ENCODE data around the gene WDHD1.
"Not testable (repeated sequence)": the region's sequence is repeated elsewhere in the genome, so short reads cannot be mapped to it uniquely, and the experiment has no call there.

Gene WDHD1

DNA sequence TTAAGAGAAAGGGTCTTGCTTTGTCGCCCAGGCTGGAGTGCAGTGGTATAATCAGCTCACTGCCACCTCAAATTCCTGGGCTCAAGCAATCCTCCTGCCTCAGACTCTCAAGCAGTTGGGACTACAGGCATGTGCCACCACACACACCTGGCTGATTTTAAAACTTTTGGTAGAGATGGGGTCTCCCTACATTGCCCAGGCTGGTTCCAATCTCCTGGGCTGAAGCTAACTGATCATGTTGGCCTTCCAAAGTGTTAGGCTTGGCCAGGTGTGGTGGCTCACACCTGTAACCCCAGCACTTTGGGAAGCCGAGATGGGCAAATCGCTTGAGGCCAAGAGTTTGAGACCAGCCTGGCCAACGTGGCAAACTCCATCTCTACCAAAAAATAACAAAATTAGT lies 80.4 kb downstream of the WDHD1 start:
- DNase-seq = no peak

DNA sequence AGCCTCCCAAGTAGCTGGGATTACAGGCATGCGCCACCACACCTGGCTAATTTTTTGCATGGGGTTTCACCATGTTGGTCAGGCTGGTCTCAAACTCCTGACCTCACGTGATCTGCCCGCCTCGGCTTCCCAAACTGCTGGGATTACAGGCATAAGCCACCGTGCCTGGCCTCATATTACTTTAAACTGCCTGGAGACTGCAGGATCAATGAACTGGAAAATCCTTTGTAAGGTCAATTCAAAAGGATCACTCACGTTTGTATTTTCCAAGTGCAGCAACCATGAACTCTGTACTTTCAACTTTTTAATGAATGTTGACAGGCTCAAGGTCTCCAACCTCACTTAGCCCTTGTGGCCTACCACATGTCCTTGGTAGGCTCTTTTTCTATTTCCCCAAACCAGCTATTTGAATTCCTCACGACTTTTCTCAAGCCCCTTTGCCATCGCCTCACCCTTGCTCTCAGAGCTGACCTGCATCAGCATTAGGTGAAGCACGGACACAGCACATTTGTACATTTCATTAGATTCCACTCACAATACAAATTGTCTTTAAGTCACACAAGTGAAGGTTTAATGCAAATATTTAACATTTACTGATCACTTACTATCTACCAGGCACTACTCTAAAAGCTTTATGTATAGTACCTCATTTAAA lies 82.0 kb downstream of the WDHD1 start:
- no peak for DNase-seq

DNA sequence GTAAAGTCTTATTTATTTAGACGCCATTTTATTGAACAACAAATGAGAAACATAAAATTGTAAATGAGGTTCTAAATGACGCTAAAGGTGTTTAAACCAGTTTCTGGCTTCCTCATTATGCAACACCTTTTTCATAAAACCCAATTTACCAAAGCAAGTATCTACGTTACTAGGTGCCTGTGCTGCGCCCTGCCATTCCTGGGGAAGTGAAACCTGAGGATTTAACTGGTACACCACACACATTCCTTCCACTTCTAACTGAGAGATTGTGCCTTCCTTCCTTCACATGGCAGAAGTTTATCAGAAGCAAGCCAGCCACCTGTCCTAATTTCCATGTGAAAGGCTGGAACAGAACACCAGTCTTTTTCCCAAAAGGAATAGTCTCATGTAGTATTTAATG lies 84.0 kb downstream of the WDHD1 start:
- no peak for DNase-seq

DNA sequence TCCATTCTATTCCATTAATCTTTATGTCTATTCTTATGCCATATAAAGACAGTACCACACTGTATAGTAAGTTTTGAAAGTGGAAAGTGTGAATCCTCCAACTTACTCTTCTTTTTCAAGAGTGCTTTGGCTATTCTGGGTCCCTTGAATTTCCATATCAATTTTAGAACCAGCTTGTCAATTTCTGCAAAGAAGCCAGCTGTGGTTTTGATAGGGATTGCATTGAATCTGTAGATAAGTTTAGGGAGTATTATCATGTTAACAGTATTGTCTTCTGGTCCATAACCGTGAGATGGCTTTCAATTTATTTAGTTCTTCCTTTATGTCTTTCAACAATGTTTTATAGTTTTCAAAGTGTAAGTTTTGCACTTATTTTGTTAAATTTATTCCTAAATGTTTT lies 90.1 kb downstream of the WDHD1 start:
- no peak for DNase-seq

DNA sequence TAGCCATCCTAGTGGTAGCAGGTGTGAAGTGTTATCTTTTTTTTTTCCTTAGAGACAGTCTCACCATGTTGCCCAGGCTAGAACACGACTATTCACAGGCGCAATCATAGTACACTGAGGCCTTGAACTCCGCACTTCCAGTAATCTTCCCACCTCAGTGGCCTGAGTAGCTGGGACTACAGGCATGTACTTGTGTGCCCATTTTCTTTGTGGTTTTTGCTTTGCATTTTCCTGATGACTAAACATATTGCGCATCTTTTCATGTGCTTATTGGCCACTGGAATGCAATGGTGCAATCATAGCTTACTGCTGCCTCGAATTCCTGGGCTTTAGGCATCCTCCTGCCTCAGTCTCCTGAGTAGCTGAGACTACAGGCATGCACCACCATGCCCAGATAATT lies 90.9 kb downstream of the WDHD1 start:
- DNase-seq = no peak

DNA sequence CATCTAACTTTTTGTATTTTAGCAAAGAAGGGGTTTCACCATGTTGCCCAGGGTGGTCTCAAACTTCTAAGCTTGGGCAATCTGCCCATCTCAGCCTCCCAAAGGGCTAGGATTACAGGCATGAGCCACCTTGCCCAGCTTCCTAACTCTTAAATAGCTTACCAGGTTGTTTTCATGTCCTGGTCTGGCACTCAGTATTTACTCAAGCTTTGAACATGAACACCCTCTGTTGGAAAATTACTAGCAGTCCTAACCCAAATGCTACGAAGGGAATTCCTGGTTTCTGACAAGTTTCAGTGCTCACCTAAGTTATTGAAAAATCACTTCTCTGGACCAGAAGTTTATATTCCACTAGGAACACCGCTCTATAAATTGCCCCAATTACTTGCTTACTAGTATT lies 91.8 kb downstream of the WDHD1 start:
- DNase-seq = no peak

DNA sequence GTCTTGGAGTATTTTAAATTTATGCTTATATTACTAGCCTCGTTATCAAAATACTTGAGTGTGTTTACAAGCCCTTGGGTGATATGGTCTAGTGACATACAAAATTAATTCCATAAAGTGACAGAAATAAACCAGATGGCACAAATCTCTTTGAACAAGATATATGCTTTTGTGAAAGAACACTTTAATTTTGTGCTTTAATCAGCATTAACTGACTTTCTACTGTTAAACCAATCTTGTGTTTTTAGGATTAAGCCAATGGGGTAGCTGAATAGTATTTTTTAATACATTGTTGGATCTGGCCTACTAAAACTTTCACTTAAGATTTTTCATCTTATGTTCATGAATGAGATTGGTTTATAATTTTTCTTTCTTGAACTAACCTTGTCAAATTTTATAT lies 93.9 kb downstream of the WDHD1 start:
- no peak for DNase-seq

DNA sequence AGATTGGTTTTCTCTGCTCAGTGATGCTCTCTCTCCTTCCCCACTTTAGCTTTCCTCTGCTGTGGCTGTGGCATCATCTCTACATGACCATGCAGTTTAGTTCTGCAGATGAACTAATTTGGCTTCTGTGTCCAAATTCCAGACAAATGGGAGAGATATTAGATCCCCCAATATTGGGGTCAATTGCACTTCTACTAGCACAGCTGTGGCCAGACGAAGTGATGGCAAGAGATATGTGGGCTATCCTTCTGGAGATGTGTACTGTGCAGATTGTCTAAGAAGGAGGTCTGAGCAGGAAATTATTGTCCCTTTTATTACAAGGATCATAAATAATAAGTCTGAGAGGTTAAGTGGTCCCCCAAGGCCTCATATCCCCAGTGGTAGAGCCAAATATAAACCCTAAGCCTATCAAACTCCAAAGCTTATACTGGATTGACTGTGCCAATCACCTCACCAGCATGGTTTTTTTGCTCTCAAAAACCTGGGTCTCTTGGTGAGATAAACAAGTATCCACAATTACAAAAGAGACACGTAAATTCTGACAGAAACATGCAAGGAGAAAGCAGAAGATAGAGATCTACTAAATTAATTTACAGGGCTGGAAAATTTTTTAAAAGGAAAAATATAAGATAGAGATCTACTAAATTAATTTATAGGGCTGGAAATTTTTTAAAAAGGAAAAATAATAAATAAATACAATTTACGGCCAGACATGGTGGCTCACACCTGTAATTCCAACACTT lies 95.1 kb downstream of the WDHD1 start:
- DNase-seq = no peak

DNA sequence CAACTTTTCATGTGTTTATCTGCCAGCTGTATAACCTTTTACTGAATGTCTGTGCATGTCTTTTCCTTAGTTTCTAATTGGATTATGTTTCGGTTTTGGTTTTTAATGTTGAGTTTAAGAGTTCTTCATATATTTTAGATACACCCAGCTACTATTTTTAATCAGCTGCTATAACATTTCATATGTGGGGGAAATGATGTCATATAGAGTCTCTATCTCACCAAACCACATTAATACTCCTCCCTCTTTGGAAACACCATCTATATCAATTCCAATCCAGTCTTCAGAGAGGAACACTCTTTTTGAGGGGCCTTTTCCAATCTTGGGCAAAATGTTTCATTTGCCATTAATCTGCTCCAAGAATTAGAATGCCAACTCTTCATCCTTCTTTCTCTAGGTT lies 95.8 kb downstream of the WDHD1 start:
- DNase-seq = no peak

DNA sequence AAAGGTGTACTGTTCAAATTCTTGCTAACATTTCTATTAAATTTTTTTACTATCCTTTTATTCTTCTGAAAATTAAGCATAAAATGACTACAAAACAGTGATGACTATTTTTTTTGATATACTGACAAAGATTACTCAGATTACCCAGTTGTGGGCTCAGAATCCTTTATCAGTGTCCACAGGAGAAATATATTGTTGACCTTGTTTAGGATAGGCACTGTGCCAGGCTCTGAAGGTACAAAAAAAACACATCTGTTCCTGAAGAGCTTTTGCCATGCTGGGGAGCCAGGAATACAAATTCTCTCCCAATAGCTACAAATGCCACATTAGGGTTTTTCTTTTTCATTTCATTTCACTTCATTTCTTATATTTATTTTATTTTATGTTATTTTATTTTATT lies 97.3 kb downstream of the WDHD1 start:
- no peak for DNase-seq

DNA sequence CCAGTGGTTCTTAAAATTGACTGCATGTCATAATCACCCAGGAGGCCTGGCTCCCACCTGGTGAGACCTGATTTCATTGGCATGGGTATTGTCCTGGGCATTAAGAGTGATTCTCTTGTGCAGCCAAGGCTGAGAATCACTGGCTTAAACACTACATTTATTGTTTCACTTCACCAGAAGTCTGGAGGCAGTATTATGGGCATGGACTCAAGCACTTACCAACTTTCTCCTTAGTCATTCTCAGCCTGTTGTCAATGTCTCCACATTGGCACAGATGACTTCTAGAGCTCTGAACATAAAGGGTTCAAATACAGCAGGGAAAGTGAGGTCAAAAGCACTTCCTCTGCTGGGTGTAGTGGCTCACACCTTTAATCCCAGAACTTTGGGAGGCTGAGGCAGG lies 98.7 kb downstream of the WDHD1 start:
- no peak for DNase-seq

DNA sequence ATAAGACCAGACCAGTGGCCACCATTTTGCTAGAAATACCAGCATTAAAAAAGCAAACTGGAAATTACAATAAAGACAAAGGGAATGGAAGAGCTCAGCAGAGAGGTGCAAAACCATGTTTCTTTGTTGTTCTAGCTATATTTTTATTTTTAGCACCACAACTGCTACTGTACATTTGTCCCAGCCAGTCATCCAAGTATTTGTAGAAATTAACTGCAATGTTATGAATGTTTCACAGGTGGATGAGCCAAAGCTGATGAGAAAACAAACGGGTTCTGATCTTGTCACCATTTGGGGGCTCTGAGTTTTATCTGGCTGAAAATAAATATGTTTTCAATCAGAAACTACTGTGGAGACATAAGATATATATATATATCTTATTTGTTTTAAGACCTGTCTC lies 99.3 kb downstream of the WDHD1 start:
- DNase-seq = no peak

DNA sequence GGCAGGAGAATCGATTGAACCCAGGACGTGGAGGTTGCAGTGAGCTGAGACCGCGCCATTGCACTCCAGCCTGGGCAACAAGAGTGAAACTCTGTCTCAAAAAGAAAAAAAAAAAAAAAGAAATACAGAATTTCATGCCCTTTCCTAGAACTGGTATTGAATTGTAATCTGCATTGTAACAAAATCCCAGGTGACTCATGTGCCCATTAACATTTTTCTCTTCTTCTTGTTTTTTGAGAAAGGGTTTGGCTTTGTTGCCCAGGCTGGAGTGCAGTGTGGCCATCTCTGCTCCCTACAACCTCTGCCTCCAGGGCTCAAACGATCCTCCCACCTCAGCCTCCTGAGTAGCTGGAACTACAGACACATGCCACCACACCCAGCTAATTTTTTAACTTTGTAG lies 100.3 kb downstream of the WDHD1 start:
- not testable (repeated sequence) for DNase-seq

DNA sequence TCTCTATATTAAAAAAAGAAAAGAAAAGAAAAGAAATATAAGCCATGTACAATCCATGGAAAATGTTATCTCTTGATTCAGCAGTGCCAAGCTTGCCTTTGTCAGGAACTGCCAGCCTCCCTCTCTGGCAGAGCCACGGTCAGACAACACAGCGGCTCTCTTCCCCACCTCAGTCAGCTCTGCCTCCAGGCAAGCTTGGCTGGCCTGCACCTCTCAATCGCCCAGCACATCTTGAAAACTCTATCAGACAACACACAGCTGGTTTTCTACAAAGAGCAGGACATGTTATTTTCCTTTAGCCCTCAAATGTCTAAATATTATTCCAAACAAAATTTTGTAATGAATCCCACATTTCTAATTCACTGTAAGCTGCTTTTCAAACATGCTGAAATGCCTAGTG lies 104.3 kb downstream of the WDHD1 start:
- no peak for DNase-seq

DNA sequence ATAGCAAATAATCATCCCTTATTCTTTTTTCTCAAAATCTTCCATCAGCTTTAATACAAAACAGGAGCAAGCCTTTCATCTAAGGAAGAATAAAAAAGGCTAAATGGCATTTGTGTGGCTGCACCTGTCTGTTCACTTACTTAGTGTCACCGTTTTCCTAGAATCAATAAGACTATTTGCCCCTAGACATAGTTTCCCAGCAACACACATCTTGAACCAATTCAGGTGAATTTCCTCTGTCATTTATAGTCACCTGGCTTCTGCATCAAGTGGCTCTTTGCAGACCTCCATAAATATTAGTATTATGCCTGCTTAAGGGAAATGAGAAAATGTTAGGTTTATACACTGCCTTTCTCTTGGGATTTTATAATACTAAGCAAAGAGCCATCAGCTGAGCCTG lies 106.8 kb downstream of the WDHD1 start:
- no peak for DNase-seq

DNA sequence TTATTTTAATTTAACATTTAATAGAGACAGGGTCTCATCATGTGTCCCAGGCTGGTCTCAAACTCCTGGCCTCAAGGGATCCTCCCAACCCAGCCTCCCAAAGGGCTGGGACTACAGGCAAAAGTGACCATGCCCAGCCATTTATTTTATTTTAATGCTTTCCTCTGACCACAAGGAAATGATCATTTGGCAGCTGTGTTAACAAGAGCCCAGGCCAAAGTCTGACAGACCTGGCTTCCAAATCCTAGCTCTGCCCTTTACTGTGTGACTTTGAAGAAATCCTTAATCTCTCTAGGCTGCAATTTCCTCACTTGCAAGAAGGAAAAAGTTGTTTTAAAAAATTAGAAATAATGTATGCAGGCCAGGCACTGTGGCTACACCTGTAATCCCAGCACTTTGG lies 107.6 kb downstream of the WDHD1 start:
- no peak for DNase-seq

DNA sequence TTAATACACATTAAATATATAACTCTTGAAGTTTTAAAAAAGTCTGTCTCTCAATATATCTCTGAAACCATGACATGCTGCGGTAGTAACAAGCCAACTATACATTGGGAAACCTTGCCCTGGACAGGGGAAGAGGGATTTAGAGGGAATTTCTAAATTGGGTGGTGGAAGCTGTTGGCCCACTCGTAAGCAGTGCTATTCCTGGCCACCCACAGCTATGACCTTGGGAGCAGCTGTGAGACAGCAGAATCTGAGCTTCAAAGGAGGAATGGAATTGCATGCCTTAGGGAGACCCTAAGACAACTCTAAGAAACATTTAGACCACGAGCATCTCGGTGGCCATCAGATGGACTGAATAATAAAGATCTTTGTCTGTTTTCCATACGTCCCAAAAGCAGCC lies 108.5 kb downstream of the WDHD1 start:
- DNase-seq = no peak

DNA sequence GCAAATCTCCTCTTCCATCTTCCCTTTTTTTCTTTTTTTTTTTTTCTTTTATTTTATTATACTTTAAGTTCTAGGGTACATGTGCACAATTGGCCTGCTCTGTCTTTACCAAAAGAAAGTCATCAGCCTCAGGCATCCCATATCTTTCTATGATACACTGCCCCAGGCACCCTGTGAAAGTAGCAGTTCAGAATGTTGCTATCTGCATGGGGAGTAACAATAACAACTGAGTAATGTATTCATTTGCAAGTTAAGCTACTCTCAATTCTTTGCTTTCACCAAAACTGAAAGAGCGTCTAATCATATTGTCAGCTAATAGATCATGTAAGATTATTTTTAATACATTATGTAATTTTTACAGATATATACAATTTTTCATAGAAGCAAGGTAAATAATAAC lies 110.8 kb downstream of the WDHD1 start:
- DNase-seq = no peak

DNA sequence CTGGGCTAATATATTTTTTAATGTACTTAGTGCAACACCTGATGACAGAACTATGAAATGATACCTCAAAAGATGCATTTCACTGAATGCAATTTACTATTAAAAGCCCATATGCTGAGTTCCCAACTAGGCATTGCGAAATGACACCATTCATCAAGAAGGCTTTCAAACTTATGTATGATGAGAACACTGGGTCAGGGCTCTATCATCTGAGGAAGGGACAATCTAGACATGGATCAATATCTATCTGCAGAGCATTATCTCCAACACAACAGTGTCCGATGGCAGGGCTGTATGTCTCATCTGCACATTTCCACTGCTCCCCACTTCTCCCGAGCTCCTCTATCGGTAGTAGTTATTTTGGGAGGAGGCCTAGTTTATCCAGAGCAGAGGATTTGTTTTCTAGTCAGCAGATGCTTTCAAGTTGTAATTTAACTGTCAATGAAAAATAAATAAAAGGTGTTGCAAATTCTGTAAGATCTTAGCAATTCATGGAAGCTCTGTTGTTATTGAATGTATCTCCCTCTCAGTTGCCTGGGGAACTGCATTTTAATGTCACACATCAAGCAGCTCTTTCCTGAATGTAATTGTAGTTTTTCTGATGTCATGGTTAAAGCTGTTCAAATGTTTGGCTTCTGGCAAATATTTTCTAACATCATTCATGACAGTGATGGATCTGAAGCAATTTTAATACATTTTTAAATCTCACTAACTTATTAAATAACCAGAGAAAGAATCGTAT lies 116.9 kb downstream of the WDHD1 start:
- DNase-seq = no peak

DNA sequence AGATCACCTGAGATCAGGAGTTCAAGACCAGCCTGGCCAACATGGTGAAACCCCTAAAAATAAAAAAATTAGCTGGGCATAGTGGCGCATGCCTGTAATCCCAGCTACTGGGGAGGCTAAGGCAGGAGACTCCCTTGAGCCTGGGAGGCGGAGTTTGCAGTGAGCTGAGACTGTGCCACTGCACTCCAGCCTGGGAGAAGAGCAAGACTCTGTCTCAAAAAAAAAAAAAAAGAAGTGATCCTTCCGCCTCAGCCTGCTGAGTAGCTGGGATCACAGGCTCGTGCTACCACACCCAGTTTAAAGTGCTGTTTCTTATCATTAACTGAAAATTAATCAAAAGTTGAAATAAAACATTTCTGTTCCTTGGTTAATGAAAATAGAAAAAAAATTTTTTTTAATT lies 117.9 kb downstream of the WDHD1 start:
- not testable (repeated sequence) for DNase-seq

DNA sequence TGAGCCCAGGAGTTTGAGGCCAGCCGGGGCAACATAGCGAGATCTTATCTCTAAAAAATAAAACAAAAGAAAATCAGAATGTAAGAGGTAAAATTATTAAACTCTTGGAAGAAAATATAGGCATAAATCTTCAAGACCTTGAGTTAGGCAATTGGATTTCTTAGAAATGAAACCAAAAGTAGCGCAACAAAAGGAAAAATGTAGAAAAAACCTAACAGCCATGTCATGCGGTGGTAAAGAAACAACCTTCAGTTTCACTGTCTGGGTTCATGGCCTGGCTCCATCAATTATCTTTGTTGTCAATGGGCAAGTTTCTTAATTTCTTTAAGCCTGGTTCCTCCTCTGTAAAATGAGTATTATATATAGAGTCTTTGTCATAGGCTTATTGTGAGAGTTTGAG lies 118.7 kb downstream of the WDHD1 start:
- no peak for DNase-seq

DNA sequence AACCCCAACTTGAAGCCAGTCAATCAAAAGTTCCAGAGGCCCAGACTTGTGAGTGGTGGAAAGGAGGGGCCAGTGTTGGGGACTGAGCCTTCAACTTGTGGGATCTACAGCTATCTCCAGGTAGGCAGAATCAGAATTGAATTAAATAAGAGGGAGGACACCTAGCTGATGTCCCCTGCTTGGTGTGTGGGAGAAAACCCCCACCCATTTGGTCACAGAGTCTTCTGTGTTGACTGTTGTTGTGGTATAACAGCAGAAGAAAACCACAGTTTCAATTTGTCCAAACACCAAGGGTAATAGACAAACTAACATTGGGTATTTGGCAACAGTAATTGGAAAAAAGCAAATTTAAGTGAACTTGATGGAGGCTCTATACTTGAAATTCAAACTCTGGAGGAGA lies 120.8 kb downstream of the WDHD1 start:
- DNase-seq = no peak

DNA sequence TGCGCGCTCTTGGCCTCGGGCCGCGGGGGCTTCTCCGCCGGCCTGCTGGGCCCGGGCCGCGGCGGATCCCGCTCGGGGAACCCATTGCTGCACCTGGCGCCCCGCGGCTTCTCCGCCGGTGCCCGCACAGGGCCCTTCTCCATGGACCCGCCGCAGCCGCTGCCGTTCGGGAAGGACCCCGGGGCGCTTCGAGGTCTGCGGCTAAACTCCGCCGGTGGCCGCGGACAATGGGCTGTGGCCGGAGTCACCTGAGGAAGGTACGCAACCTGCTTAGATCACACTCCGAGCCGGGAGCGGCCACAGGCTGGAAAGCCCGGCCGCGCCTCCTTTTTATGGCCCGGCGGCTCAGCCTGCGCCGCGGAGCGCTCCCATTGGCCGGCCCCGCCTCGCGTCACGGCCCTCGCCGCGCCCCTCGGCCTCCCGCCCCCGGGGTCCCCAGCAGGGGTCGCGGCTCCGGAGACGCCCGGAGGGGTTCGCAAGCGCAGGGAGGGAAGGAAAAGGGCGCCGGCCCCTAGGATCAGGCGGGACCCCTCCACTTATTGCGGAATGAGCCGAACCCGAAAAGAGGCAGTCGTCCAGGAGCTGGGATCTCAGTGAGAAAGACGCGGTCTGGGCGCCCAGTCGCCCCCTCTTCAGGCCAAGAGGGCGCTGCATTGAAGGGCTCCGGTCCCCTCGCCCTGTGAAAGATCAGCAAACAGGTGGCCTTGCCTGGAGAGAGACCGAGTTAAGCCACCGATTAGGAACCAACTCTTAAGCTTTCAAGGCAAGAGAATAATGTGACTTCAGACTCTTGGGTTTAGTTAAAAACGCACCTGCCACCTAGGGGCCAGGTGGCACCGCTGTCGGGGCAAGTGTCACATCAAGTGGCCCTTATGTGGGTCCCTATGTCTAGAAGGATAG lies 124.1 kb downstream of the WDHD1 start, which contains the start of gene GCH1:
Gene GCH1 (minus strand): TSS at position 306 of the 900 bp plus-strand sequence. CDS start 163 bp downstream, at position 143.
- no peak for DNase-seq

All from amniotic stem cell (primary cell).